Astrocyte of the cerebellum (primary cell): ENCODE measurements around the gene QSER1.
"Not testable (repeated sequence)": the region's sequence is repeated elsewhere in the genome, so short reads cannot be mapped to it uniquely, and the experiment has no call there.

Experiments used
- DNase-seq: peaks from one replicate; pipeline ENCODE4 v3.0.0-alpha.2; 2011; ENCODE audit warnings: low read depth
- H3K4me3 ChIP-seq: 2 replicates; pipeline ENCODE4 v1.5.1; 2011; ENCODE audit warnings: mild to moderate bottlenecking, low read depth, low read length, moderate library complexity
- in situ Hi-C: cut with HindIII; loops from 2 replicates; pipeline ENCODE4 v1.10.0; 2017; ENCODE audit warnings: low sequenced_read_pairs
- TF ChIP-seq, protein P1 (sequence below): IDR thresholded peaks from 2 replicates; pipeline ENCODE4 v1.5.1; 2012; ENCODE audit warnings: low read length, low read depth, moderate library complexity, mild to moderate bottlenecking; ENCODE audit errors: missing control alignments

The QSER1 gene

DNA sequence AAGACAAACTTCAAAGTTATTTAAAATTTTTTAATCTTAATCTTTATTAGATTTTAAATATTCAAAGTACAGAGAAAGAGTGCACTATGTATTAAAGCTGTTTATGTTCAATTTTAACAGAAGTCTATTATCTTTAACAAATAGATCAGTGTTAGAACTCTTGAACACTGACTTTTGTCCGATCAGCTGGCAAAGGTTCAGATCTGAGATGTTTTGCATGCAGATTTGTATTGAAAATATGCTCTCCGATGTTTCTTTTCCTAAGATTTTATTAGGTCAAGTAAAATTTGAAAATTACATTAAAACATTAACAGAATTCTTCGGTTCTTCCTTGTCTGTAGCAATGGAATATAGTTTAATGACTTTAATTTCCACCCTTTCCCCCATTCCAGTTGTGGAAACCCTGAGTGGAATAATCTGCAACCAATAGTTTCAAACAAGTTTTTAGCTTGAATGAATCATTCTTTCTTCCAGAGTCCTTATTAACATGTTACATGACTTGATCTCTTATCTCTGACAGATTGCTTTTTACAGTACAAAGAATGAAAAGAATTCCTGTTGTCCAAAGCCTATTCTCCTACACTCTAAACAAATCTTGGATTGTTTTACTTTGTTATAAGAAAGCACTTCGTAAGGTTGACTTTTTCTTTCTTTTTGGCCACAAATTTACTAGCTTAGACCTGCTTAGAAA, 135.4 kb downstream of the QSER1 start:
- DNase-seq, result no peak
- in situ Hi-C loops, result no loop called here
- TF ChIP-seq, protein P1, sequence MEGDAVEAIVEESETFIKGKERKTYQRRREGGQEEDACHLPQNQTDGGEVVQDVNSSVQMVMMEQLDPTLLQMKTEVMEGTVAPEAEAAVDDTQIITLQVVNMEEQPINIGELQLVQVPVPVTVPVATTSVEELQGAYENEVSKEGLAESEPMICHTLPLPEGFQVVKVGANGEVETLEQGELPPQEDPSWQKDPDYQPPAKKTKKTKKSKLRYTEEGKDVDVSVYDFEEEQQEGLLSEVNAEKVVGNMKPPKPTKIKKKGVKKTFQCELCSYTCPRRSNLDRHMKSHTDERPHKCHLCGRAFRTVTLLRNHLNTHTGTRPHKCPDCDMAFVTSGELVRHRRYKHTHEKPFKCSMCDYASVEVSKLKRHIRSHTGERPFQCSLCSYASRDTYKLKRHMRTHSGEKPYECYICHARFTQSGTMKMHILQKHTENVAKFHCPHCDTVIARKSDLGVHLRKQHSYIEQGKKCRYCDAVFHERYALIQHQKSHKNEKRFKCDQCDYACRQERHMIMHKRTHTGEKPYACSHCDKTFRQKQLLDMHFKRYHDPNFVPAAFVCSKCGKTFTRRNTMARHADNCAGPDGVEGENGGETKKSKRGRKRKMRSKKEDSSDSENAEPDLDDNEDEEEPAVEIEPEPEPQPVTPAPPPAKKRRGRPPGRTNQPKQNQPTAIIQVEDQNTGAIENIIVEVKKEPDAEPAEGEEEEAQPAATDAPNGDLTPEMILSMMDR, result no peak
- no peak overlapping the region for H3K4me3 ChIP-seq

DNA sequence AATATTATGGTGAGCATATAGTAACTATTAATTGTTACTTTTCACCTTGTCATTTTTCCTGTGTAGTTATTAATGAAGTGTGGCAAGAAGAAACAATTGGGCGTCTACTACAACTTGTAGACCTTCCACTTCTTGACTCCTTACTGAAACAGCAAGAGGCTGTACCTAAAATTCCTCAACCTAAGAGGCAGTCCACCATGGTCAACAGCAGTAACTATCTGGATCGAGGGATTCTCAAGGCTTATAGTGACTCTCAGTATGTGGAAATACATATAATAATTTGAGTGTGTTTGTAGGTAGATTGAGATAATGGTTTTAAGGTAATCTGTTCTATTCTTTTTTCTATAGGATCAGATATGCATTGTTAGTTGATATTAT, 135.9 kb downstream of the QSER1 start:
- no peak overlapping the region for H3K4me3 ChIP-seq
- in situ Hi-C loops, result no loop called here
- no peak for DNase-seq
- TF ChIP-seq, protein P1, result no peak

- H3K4me3 ChIP-seq, in situ Hi-C loops, DNase-seq: not testable (repeated sequence)
These were observed 136.6 kb downstream of the QSER1 start for GRCh38 chr11:33029218-33029617.
